Activated naive CD8-positive, alpha-beta T cell treated with anti-CD3 and anti-CD28 coated beads for 36 hours (primary cell): Measurements from ENCODE around the gene UMODL1. TPM values are rescaled to one million over a fixed set of nuclear protein-coding genes. Genes with fewer than 3 reads are reported as not detected.
"Not testable (repeated sequence)": the region's sequence is repeated elsewhere in the genome, so short reads cannot be mapped to it uniquely, and the experiment has no call there.

Experiments used
- DNase-seq: peaks from one replicate; pipeline ENCODE4 v3.0.0; 2021
- H3K27ac Mint-ChIP-seq: one replicate; pipeline ENCODE4 v1.8.0; 2022; ENCODE audit warnings: mild to moderate bottlenecking, moderate library complexity, mixed read lengths
- H3K27me3 Mint-ChIP-seq: one replicate; pipeline ENCODE4 v1.8.0; 2022; ENCODE audit warnings: mild to moderate bottlenecking, mixed read lengths
- H3K36me3 Mint-ChIP-seq: one replicate; pipeline ENCODE4 v1.8.0; 2021; ENCODE audit warnings: mild to moderate bottlenecking, mixed read lengths
- H3K4me1 Mint-ChIP-seq: one replicate; pipeline ENCODE4 v1.8.0; 2021; ENCODE audit warnings: mixed read lengths
- H3K4me3 Mint-ChIP-seq: one replicate; pipeline ENCODE4 v1.8.0; 2022; ENCODE audit warnings: mild to moderate bottlenecking, moderate library complexity, mixed read lengths
- H3K9me3 Mint-ChIP-seq: one replicate; pipeline ENCODE4 v1.8.0; 2022; ENCODE audit warnings: mixed read lengths
- total RNA-seq, 2 experiments: library from RNA; stranded (reverse); gene quantifications; one replicate each; pipeline ENCODE4 v1.2.3, GENCODE V29; 2021

Gene UMODL1
- total RNA-seq, 2 experiments from 2014 or later, result not detected

- not testable (repeated sequence) for H3K27me3 Mint-ChIP-seq
These were observed 6.6 kb downstream of the UMODL1 start for GRCh38 chr21:42077685-42078238.

GRCh38 chr21:42078247-42079007, 7.3 kb downstream of the UMODL1 start:
- H3K27ac Mint-ChIP-seq, H3K4me3 Mint-ChIP-seq, H3K27me3 Mint-ChIP-seq, DNase-seq, H3K4me1 Mint-ChIP-seq, H3K36me3 Mint-ChIP-seq, H3K9me3 Mint-ChIP-seq: not testable (repeated sequence)

More at GRCh38 chr21:42077685-42078238, 6.6 kb downstream of the UMODL1 start:
- not testable (repeated sequence) for H3K9me3 Mint-ChIP-seq, H3K4me3 Mint-ChIP-seq, H3K36me3 Mint-ChIP-seq, DNase-seq, H3K27ac Mint-ChIP-seq
- H3K4me1 Mint-ChIP-seq, result peaks cover 12% of the 10 kb centered on the region

- no peak for DNase-seq
- Mint-ChIP-seq H3K27ac (no peak overlapping the region), H3K4me3 (no peak overlapping the region), H3K27me3 (no peaks in the 10 kb centered on the region), H3K4me1 (peaks cover 2% of the 10 kb centered on the region), H3K9me3 (no peaks in the 10 kb centered on the region), H3K36me3 (no peaks in the 10 kb centered on the region)
These were observed 8.2 kb downstream of the UMODL1 start for GRCh38 chr21:42079008-42079938.

GRCh38 chr21:42079939-42080787, 9.0 kb downstream of the UMODL1 start:
- peaks cover 2% of the 10 kb centered on the region for H3K4me1 Mint-ChIP-seq
- no peaks in the 10 kb centered on the region for H3K36me3 Mint-ChIP-seq
- H3K9me3 Mint-ChIP-seq, result no peaks in the 10 kb centered on the region
- no peak for DNase-seq
- no peaks in the 10 kb centered on the region for H3K27me3 Mint-ChIP-seq
- H3K4me3 Mint-ChIP-seq, result no peak overlapping the region
- no peak overlapping the region for H3K27ac Mint-ChIP-seq

- Mint-ChIP-seq H3K27ac (no peak overlapping the region), H3K36me3 (no peaks in the 10 kb centered on the region), H3K4me1 (peaks cover 2% of the 10 kb centered on the region), H3K27me3 (no peaks in the 10 kb centered on the region), H3K4me3 (no peak overlapping the region), H3K9me3 (no peaks in the 10 kb centered on the region)
- DNase-seq, result no peak
These were observed 9.6 kb downstream of the UMODL1 start for GRCh38 chr21:42080788-42081083.

- DNase-seq, result no peak
- no peak overlapping the region for H3K4me3 Mint-ChIP-seq
- H3K36me3 Mint-ChIP-seq, result no peaks in the 10 kb centered on the region
- H3K27ac Mint-ChIP-seq, result no peak overlapping the region
- no peaks in the 10 kb centered on the region for H3K9me3 Mint-ChIP-seq
- peaks cover 2% of the 10 kb centered on the region for H3K4me1 Mint-ChIP-seq
- H3K27me3 Mint-ChIP-seq, result no peaks in the 10 kb centered on the region
These were observed 10.0 kb downstream of the UMODL1 start for GRCh38 chr21:42081138-42081537.

GRCh38 chr21:42081931-42082381, 10.8 kb downstream of the UMODL1 start:
- no peaks in the 10 kb centered on the region for H3K9me3 Mint-ChIP-seq
- no peaks in the 10 kb centered on the region for H3K27me3 Mint-ChIP-seq
- H3K36me3 Mint-ChIP-seq, result no peaks in the 10 kb centered on the region
- no peak overlapping the region for H3K4me3 Mint-ChIP-seq
- H3K4me1 Mint-ChIP-seq, result peaks cover 2% of the 10 kb centered on the region
- DNase-seq, result no peak
- H3K27ac Mint-ChIP-seq, result no peak overlapping the region

GRCh38 chr21:42082501-42083360, 11.6 kb downstream of the UMODL1 start:
- no peak overlapping the region for H3K4me3 Mint-ChIP-seq
- H3K27ac Mint-ChIP-seq, result no peak overlapping the region
- H3K27me3 Mint-ChIP-seq, result no peaks in the 10 kb centered on the region
- H3K4me1 Mint-ChIP-seq, result peaks cover 2% of the 10 kb centered on the region
- no peaks in the 10 kb centered on the region for H3K9me3 Mint-ChIP-seq
- no peaks in the 10 kb centered on the region for H3K36me3 Mint-ChIP-seq
- DNase-seq, result no peak

GRCh38 chr21:42083361-42083690, 12.2 kb downstream of the UMODL1 start:
- Mint-ChIP-seq H3K4me1 (no peaks in the 10 kb centered on the region), H3K9me3 (no peaks in the 10 kb centered on the region), H3K27ac (no peak overlapping the region), H3K27me3 (no peaks in the 10 kb centered on the region), H3K4me3 (no peak overlapping the region), H3K36me3 (no peaks in the 10 kb centered on the region)
- DNase-seq, result no peak

- Mint-ChIP-seq H3K4me3 (no peak overlapping the region), H3K4me1 (peaks cover 5% of the 10 kb centered on the region), H3K36me3 (no peaks in the 10 kb centered on the region), H3K27ac (no peak overlapping the region), H3K27me3 (no peaks in the 10 kb centered on the region), H3K9me3 (no peaks in the 10 kb centered on the region)
- no peak for DNase-seq
These were observed 13.0 kb downstream of the UMODL1 start for GRCh38 chr21:42084079-42084478.

- no peaks in the 10 kb centered on the region for H3K27me3 Mint-ChIP-seq
- peaks cover 13% of the 10 kb centered on the region for H3K4me1 Mint-ChIP-seq
- no peak overlapping the region for H3K4me3 Mint-ChIP-seq
- H3K27ac Mint-ChIP-seq, result no peak overlapping the region
- no peak for DNase-seq
- H3K36me3 Mint-ChIP-seq, result no peaks in the 10 kb centered on the region
- H3K9me3 Mint-ChIP-seq, result no peaks in the 10 kb centered on the region
These were observed 14.3 kb downstream of the UMODL1 start for GRCh38 chr21:42085246-42086077.

GRCh38 chr21:42086969-42087368, 15.9 kb downstream of the UMODL1 start:
- Mint-ChIP-seq H3K4me3 (no peak overlapping the region), H3K36me3 (no peaks in the 10 kb centered on the region), H3K27ac (no peak overlapping the region), H3K4me1 (peaks cover 13% of the 10 kb centered on the region), H3K27me3 (no peaks in the 10 kb centered on the region), H3K9me3 (no peaks in the 10 kb centered on the region)
- DNase-seq, result no peak

GRCh38 chr21:42088148-42088547, 17.0 kb downstream of the UMODL1 start:
- H3K4me1 Mint-ChIP-seq, result peaks cover 13% of the 10 kb centered on the region
- H3K27me3 Mint-ChIP-seq, result no peaks in the 10 kb centered on the region
- no peaks in the 10 kb centered on the region for H3K36me3 Mint-ChIP-seq
- H3K27ac Mint-ChIP-seq, result no peak overlapping the region
- H3K4me3 Mint-ChIP-seq, result no peak overlapping the region
- DNase-seq, result no peak
- no peaks in the 10 kb centered on the region for H3K9me3 Mint-ChIP-seq
